GM12873 (cell line): ENCODE results near the gene CAPN13.

Experiments
- TF ChIP-seq, protein P1 (sequence below): IDR thresholded peaks from 2 replicates; pipeline ENCODE4 v1.5.1; 2012; ENCODE audit warnings: low read depth, mild to moderate bottlenecking, moderate library complexity, low read length, control low read depth; ENCODE audit not compliant: insufficient read depth; ENCODE audit errors: missing control alignments

Gene CAPN13

DNA sequence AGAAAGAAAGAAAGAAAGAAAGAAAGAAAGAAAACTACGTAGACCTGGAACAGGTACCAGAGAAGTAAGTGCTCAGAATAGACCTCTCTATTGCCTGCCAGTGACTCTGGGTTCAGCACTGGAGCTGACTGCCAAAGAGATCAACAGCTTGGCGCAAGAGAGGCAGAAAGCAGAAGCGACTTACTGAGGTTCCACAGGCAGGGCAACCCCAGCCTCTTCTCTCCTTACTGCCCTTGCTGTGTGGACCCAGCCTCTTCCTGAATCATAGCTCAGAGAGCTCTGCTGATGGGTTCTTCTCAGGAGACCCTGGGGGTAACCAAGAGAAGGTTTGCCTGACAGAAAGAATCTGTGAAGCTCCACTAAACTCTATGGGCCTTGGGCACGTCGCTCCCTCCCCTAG is 7.1 kb downstream of the CAPN13 start:
- TF ChIP-seq, protein P1, sequence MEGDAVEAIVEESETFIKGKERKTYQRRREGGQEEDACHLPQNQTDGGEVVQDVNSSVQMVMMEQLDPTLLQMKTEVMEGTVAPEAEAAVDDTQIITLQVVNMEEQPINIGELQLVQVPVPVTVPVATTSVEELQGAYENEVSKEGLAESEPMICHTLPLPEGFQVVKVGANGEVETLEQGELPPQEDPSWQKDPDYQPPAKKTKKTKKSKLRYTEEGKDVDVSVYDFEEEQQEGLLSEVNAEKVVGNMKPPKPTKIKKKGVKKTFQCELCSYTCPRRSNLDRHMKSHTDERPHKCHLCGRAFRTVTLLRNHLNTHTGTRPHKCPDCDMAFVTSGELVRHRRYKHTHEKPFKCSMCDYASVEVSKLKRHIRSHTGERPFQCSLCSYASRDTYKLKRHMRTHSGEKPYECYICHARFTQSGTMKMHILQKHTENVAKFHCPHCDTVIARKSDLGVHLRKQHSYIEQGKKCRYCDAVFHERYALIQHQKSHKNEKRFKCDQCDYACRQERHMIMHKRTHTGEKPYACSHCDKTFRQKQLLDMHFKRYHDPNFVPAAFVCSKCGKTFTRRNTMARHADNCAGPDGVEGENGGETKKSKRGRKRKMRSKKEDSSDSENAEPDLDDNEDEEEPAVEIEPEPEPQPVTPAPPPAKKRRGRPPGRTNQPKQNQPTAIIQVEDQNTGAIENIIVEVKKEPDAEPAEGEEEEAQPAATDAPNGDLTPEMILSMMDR, result no peak

DNA sequence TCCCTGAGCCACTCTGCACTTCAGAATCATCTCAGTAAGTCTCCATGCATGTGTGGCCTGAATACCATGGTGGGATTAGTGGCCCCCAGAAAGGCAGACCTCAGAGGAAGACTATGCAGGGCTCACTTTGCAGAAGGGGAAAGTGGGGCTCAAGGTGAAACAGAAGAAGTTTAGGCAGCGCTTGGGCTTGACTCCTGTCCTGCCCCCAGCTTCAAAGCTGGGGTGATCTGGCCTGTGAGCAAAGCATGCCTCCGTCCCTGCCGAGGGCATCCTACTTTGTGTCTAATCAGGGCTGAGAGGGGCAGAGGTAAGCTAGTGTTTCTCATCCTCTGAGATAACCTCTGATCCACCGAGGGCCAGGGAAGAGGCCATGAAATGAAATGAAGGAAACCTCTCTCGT is 7.9 kb downstream of the CAPN13 start:
- TF ChIP-seq, protein P1, result no peak

DNA sequence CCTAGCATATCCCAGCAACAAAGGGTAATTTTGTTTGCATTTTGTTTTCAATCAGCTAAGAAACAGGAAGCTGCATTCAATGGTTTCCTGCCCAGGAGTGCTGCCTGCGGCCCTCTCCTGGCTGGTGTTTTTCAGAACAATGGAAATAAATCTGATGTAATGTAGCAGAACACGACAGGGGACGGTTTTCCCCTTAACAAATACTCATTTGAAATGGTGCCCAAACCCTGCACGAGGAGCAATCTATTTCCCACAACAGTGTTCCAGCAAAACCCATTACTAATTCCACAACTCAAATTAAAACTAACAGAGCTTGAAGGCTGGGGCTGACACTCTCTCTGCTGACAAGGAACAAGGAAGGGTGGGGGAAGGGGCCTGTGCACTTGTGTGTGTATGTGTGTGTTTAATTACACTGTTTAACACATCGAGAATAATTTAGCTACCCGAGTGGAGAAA is 8.7 kb downstream of the CAPN13 start:
- TF ChIP-seq, protein P1, result no peak

DNA sequence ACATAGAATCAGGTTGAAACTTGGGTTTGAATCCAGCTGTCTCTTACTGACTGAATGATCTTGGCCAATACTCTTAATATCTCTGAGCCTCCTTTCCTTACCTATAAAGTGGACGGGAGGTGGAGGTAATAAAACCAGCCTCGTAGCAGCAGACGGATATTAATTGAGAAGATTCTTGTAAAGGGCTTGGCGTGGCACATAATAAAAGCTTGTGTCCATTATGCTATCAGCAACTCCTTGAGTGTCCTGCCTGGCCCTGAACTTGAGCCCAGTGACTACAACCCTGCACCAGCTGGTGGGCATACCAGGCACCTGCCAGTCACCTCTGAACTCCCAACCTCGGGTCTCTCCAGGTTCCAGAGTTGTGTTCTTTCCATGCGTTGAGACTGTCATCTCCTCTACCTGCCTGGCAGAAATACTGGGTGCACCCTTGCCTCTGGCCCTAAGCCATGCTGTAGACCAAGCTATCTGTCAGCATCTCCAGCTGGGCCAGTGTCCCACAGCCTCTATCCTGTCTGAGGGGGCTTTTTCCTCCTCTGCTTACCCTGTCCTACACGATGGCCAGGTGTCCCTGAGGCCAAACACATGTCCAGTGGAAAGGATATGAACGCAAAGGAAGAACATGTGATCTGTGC is 9.7 kb downstream of the CAPN13 start:
- TF ChIP-seq, protein P1, result no peak

DNA sequence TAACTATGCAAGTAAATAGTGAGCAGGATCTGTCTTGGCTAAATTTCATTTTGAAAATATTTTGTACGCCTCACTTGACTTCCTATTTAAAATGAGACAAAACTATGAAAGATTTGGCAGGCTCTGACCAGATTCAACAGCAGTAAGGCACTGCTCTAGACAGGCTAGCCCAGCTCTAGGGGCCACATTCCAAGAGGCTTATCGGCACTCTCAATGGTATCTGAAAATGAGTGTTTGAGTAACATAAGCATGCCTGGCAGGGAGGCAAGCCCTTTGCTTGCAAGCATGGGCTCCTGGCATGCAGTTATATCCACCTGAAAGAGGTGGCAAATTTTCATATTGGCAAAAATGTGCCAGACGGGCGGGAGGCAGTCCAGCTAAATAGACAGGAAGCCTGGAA is 10.5 kb downstream of the CAPN13 start:
- TF ChIP-seq, protein P1, result no peak

DNA sequence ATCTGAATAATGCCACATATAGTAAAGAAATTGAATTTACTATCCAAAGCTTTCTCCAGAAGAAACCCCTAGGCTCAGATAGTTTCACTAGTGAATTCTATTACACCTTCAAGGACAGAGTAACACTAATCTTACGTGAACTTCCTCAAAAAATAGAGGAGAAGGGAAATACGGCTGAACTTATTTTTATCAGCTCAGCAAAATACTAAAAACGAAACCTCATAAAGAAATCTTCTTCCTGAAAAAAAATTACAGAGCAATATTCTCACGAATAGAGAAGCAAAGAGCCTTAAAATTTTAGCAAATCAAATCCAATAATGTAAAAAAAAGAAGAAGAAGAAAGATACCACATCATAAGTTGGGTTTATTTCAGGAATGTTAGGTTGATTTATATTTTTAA is 14.7 kb downstream of the CAPN13 start:
- TF ChIP-seq, protein P1, result no peak

DNA sequence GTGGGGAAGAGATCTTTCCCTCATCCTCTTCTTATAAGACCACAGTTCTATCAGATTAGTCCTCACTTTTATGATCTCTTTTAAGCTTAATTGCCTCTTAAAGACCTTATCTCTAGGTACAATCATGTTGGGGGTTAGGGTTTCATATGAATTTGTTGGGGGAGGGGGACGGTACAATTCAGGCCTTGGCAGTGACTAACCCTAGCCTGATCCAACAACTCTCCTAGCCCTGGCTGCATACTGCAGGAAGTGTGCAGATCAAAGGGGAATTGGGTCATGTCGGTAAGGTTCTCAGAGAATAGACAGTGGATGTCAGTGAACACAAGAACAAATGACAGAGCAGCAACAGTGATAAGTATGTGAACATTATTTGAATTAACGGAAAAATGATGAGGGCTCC is 16.4 kb downstream of the CAPN13 start:
- TF ChIP-seq, protein P1, result no peak
